CD4-positive, alpha-beta T cell treated with Interleukin-10 for 1 hour (primary cell): ENCODE data around the gene PI4K2B.
"Not testable (repeated sequence)": the region's sequence is repeated elsewhere in the genome, so short reads cannot be mapped to it uniquely, and the experiment has no call there.

ENCODE experiments used
- DNase-seq: peaks from one replicate; pipeline ENCODE4 v3.0.0-alpha.2; 2020

PI4K2B gene

DNA sequence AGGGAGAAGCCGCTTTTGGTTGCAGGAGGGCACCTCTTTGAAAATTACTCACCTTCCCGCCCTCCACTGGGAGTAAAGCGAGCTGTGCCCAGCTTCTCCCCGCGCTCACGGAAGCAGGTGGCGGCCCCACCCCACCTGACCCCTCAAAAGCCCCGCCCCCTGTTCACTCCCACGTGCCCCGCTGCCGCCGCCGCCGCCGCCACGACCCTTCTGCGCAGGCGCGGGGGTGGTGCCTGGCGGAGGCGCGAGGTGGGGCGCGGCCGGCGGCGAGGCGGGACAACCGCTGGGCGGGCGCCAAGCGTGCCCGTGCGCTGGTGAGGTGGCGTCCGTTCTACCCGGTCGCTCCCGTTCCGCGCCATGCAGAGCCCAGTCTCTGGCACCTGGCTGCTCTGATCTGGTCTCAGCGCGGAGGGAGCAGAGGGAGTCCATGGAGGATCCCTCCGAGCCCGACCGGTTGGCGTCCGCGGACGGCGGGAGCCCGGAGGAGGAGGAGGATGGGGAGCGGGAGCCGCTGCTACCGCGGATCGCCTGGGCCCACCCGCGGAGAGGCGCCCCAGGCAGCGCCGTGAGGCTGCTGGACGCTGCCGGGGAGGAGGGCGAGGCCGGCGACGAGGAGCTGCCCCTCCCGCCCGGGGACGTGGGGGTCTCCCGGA lies at the start of gene PI4K2B:
TSS of gene PI4K2B (plus strand) at position 297 of the 653 bp plus-strand sequence. CDS start at position 428, 131 bp downstream.
- DNase-seq = peak; percentile 94

- DNase-seq = no peak
Observed at GRCh38 chr4:25184056-25184455, 49.8 kb upstream of the PI4K2B start.

DNA sequence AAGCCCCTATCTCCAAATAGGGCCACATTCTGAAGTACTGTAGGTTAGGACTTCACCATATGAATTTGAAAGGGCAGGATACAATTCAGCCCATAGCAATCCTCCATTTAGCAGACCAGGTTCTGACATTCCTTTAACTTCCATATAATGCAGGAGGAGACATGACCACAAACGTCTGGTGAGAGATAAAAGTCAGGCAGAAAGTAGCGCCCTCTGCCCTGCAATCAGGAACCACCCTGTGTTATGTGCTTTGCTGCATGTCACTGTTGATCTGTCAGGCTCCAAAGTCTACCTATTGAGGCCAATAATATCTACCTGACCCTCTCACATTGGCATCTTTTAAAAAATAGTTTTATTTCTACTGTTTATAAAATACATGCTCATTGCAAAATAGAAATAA lies 43.4 kb upstream of the PI4K2B start:
- no peak for DNase-seq

DNA sequence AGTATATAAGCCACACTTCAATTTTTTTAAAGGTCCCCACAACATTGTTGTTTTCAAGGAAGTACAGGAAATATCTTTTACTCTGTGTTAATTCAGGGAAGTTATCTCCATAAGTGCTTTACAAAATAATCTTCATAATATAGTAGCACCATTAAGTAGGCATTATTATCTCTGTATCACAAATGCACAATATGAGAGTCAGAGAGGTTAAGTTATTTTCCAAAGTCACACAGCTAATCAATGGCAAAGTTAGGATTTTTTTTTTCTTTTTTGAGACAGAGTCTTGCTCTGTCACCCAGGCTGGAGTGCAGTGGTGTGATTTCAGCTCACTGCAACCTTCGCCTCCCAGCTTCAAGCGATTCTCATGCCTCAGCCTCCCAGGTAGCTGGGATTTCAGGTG lies 35.1 kb upstream of the PI4K2B start:
- no peak for DNase-seq

DNA sequence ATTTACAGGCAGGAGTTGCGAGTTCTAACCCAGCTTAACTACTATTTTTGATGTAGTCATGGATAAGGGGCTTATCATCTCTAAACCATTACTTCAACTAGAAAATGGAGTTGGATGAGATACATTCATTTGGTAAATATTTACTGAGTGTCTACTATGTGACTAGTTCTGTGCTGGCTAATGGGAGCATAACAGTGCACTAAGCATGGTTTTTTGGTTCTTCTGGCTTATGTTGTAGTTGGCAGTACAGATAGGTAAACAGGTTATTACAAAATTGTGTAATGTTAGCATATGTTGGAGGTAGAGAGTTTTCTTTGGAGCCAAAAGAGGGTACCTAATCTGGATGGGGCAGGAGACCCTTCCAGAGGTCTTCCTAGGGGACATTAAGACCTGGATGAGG lies 25.8 kb upstream of the PI4K2B start:
- no peak for DNase-seq

GRCh38 chr4:25209702-25210101 lies 24.1 kb upstream of the PI4K2B start:
- DNase-seq = no peak

DNA sequence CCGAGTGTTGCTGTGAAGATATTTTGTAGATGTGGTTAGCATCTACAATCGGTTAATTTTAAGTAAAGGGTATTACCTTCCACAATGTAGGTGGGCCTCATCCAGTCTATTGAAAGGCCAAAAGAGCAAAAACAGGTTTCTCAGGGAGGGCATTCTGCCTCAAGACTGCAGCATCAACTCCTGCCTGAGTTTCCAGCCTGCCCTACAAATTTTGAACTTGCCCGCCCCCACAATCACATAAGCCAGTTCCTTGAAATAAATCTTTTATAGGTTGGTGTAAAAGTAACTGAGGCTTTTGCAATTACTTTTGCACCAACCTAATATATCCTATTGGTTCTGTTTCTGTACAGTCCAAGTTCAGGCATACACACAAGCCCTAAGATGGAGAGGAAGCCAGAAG lies 22.1 kb upstream of the PI4K2B start:
- no peak for DNase-seq

GRCh38 chr4:25212822-25213221 lies 21.0 kb upstream of the PI4K2B start:
- DNase-seq = no peak

DNA sequence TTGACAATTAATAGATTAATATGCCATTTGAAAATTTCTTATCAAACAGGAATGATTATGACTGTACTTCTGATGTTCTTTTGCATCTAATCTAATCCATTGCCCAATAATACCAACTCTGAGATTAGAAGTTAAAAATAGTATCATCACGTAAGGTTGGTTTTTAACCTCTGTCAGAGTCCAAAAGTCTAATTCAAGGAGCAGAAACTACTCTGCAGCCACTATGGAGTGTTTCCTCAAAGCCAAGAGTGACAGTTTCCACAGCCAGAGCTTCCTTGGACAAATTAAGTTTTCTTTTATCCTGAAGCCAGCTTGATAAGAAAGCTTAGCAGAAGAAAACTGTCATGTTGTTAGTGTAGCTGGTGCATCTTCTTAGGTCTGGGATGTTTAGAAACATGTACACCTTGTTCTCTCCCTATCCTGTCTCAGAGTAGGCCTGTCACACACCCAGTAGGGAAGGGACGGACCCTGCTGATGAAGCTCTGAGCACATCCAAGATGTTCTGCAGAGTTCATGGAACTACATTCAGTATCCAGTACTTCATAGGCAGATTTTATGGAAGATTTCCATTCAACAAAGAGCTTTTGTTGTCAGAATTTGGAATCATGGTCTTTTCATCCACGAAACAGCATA lies 20.4 kb upstream of the PI4K2B start:
- no peak for DNase-seq

DNA sequence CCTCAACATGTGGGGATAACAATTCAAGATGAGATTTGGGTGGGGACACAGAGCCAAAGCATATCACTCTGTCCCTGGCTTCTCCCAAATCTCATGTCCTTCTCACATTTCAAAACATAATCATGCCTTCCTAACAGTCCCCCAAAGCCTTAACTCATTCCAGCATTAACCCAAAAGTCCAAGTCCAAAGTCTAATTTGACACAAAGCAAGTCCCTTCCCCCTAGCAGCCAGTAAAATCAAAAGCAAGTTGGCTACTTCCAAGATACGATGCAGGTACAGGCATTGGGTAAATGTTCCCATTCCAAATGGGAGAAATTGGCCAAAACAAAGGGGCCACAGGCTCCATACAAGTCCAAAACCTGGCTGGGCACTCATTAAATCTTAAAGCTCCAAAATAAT lies 19.1 kb upstream of the PI4K2B start:
- not testable (repeated sequence) for DNase-seq

- DNase-seq = no peak
Observed at GRCh38 chr4:25215511-25215910, 18.3 kb upstream of the PI4K2B start.

GRCh38 chr4:25221377-25221776 lies 12.5 kb upstream of the PI4K2B start:
- no peak for DNase-seq

- DNase-seq = peak; percentile 48
Observed at GRCh38 chr4:25223802-25224375, 9.9 kb upstream of the PI4K2B start.

DNA sequence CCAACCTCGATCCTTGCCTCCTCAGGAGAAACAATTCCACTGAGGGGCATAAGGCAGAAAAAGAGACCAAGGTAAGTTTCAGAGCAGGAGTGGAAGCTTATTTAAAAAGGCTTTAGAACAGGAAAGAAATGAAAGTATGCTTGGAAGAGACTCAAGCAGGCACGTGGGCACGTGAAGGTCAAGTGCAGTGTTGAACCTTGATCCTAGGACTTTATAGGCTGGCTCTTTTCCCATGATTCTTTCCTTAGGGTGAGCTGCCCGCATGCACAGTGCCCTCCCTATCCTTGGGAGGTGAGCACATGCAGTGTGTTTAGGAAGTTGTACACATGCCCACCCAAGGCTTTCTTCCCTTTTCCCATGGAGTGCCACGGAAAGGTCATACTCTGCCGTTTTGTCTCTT lies 4.0 kb upstream of the PI4K2B start:
- DNase-seq = no peak

DNA sequence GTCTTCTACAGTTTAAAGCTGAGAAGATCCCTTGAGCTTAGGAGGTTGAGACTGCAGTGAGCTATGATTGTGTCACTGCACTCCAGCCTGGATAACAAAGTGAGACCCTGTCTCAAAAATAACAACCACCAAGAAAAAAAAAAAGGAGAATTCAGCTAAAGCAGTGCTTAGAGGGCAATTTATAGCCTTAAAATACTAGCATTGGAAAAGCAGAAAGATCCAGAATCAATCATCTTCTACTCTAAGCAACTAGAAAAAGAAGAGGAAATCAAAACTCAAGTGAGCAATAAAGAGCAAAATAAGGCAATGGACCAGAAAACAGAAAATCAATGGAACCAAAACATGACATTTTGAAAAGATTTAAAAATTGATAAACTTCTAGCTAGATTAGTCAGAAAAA lies 639 bp upstream of the PI4K2B start:
- DNase-seq = no peak

DNA sequence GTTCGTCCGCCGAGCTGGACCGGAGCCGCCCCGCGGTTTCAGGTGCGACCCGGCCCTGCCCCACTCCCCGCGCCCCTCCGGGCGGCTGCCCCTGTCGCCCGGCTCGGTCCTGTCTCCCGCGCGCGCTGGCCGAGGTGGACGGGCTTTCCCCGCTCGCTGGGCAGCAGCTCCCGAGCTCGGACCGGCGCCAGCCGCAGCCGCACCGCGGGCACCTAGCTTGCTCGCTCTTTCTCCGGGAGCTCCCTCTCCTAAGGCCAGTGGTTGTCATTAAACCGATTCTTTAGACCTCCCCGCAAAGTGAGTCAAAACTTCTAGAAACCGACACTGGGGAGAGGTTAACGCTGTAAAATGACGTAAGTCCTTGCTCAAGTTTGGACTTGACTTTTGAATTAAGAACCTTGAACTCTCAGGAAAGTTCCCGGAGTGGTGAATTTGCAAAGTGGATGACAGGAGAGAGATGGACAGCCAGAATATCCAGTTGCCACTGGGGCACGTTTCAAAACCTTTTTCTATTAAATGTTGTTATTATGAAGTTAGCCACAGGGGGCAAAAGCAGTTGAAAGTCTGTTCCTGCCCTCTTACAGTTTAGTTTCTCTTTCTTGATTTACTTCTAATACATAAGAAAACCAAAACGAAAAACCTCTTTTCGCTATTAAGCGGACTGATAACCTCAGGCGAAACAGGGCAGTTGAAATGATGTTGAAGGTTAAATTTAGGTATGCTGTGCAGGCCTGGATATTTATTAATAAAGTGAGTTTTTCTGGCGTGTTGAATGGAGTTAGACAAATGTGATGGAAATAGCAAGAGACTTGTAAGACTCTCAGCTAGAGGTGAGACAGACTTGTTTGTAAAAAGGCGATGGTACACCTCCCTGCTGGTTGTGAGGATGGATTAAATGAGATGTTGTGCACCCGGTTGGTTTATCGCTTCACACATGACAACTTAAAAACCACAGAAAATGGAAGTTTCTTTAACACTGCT lies 847 bp downstream of the PI4K2B start:
- DNase-seq = peak; percentile 81

GRCh38 chr4:25235401-25235800 lies 1.6 kb downstream of the PI4K2B start:
- DNase-seq = no peak

DNA sequence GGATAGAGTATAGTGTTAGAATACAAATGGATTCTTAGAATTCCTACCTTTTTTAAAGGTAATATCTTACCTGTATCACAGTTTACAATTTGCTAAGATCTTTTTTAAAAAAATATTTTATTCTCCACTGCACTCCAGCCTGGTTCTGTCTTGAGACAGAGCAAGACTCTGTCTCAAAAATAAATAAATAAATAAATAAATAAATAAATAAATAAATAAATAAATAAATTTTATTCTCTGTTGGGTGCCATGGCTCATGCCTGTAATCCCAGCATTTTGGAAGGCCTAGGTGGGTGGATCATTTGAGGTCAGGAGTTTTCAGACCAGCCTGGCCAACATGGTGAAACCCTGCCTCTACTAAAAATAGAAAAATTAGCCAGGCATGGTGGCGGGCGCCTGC lies 2.2 kb downstream of the PI4K2B start:
- DNase-seq = not testable (repeated sequence)

- DNase-seq = no peak
Observed at GRCh38 chr4:25236971-25237370, 3.1 kb downstream of the PI4K2B start.

- no peak for DNase-seq
Observed at GRCh38 chr4:25238052-25238451, 4.2 kb downstream of the PI4K2B start.

GRCh38 chr4:25239528-25239927 lies 5.7 kb downstream of the PI4K2B start:
- not testable (repeated sequence) for DNase-seq

- peak; percentile 22 for DNase-seq
Observed at GRCh38 chr4:25240754-25241210, 6.9 kb downstream of the PI4K2B start.

GRCh38 chr4:25242195-25242594 lies 8.4 kb downstream of the PI4K2B start:
- DNase-seq = not testable (repeated sequence)
